HPDE6-E6E7 (cell line): ENCODE results near the gene MMD2.
"Not testable (repeated sequence)": the region's sequence is repeated elsewhere in the genome, so short reads cannot be mapped to it uniquely, and the experiment has no call there.

ENCODE experiments used
- DNase-seq: peaks from one replicate; pipeline ENCODE4 v3.0.0; 2011; ENCODE audit warnings: missing footprints; ENCODE audit errors: extremely low spot score

MMD2 gene

GRCh38 chr7:4893929-4894475 lies 65.0 kb downstream of the MMD2 start:
- DNase-seq: no peak

DNA sequence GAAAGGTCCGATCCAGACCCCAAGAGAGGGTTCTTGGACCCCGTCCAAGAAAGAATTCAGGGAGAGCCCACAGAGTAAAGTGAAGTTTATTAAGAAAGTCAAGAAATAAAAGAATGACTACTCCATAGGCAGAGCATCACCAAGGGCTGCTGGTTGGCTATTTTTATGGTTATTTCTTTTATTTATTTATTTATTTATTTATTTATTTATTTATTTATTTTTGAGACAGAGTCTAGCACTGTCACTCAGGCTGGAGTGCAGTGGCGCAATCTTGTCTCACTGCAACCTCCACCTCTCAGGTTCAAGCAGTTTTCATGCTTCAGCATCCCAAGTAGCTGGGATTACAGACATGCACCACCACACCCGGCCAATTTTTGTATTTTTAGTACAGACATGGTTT lies 65.8 kb downstream of the MMD2 start:
- not testable (repeated sequence) for DNase-seq

- not testable (repeated sequence) for DNase-seq
Measured at GRCh38 chr7:4891522-4891921, 67.5 kb downstream of the MMD2 start.

- no peak for DNase-seq
Measured at GRCh38 chr7:4889682-4890081, 69.3 kb downstream of the MMD2 start.

- no peak for DNase-seq
Measured at GRCh38 chr7:4888161-4888560, 70.8 kb downstream of the MMD2 start.

- DNase-seq: no peak
Measured at GRCh38 chr7:4886671-4887070, 72.3 kb downstream of the MMD2 start.

DNA sequence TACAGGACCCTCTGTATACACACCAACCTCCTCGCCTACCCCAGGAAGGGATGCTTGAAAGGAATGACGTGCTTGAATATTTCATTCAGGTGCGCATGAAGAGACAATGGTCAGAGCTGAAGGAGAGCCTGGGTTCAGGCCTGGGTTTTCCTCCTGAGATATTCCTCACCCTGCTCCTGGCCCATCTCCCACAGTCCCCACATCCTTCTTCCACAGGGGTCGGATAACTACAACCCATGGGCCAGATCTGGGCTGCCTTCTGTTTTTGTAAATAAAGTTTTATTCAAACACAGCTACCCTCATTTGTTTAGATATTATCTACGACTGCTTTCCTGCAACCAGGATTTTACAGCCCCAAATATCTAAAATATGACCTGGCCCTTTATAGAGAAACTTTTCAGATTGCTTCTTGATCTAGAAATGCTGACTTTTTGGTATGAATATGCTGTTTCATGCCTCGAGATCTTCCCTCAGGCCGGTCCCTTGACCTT lies 73.6 kb downstream of the MMD2 start:
- no peak for DNase-seq

DNA sequence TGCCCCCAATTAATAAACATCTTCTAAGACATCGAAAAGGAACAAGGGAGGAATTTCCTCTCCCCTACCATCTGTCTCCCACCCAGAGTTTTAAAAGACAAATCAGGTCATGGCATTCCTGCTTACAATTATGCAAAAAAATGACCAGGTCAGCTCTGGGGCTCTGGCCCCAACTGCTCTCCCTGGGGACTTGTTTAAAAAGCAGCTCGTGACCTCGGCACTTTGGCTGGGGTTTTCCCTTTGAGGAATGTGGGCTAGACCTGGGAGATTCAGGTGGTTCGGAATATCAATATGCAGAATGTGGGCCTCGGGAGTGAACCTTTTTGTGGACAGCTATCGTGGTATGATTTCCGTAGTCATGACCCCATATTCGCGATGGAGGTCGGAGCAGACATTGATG lies 74.8 kb downstream of the MMD2 start:
- no peak for DNase-seq

- DNase-seq: no peak
Measured at GRCh38 chr7:4883372-4884144, 75.4 kb downstream of the MMD2 start, which contains the start of gene RADIL. RADIL (minus strand) TSS chr7:4883716; CDS start chr7:4878139, 5,577 bp downstream.

DNA sequence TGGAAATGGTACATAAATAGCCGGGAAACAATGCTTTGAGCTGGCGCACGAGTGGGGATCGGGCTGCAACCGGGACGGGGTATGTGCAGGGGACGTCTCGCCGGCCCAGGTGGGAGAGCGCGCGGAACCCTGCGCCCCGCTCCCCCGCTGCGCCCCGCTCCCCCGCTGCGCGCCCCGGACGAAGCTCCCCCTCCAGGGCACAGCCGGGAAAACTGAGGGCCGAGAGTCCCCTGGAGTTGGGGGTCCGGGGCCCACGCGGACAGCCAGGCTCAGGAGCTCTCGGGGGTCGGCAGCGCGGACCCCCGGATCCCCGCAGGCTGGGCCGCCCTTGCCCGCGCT lies 76.0 kb downstream of the MMD2 start:
- DNase-seq: no peak

- no peak for DNase-seq
Measured at GRCh38 chr7:4882169-4883032, 76.6 kb downstream of the MMD2 start.

DNA sequence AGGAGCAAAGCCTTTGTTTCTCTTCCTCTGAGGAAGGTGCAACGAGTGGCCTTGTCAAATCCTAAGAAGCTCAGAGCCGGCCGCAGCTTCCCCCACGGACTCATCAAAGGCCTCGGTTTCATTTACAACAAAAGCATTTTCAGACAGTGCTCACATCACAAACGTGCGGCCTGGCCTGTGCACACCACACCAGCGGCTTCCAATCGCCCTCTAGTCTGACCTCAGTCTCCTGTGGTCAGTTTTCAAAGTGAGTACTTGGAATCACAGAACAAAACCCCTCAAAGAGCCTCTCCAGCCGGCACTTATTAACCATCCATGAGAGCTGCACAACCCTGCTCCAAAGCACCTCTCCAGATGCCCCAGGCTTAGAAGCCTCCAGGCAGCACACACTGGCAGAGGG lies 78.8 kb downstream of the MMD2 start:
- DNase-seq: no peak

GRCh38 chr7:4879396-4880081 lies 79.4 kb downstream of the MMD2 start:
- DNase-seq: no peak

- no peak for DNase-seq
Measured at GRCh38 chr7:4878336-4879335, 80.4 kb downstream of the MMD2 start.

GRCh38 chr7:4876586-4876985 lies 82.4 kb downstream of the MMD2 start:
- no peak for DNase-seq

- no peak for DNase-seq
Measured at GRCh38 chr7:4875391-4875790, 83.6 kb downstream of the MMD2 start.

GRCh38 chr7:4873071-4873944 lies 85.7 kb downstream of the MMD2 start:
- DNase-seq: no peak

DNA sequence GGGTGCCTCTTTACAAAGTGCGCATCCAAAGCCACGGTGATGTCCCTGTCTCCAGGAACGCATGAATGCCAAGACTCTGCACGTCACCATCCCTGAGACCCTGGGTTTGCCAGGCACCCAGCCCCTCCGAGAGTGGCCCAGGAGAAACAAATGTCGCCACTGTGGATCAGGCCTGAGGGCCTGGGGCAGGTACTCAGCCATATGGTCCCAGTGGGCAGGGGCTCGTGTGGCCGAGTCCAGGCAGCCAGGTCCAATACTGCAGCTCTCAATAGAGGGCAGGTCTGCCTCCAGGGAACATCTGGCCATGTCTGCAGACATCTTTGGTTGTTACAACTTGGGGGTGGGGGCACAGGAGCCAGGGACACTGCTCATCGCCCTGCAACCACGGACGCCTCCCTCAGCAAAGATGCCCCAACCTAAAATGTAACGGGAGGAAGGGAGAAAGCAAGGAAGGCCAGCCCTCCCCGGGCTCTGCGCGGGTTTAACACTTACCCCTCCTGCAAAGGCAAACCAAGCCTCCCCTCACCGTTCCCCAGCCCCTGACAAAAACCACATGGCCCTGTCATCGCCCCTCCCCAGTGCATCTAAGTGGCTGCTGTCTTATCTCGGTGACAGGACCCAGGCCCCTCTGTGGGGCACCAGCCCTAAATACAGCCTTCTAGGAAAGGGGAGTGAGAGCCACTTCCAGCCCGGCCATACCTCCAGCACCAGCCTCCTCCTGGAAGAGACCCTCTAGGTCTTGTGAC lies 86.9 kb downstream of the MMD2 start:
- no peak for DNase-seq
